ENCODE results near the gene PRDM5. TPM values are rescaled to one million over a fixed set of nuclear protein-coding genes. Genes with fewer than 3 reads are reported as not detected.

PRDM5 gene
- total and polyA plus RNA-seq, 9 of the 15 experiments (the other 6 are each of a cell fraction or from before 2014, with no cell fraction given), result not detected

- Histone ChIP-seq H3K4me1 (replicated peaks in 1 of 2; ENCODE audit: control insufficient read depth in 2 of 2, insufficient read depth in 2 of 2, low read length in 2 of 2) (no peaks in the 10 kb centered on the region), H4K20me1 (replicated peaks; ENCODE audit: control insufficient read depth, insufficient read depth, low read length) (no peaks in the 10 kb centered on the region), H3K9ac (ENCODE audit: insufficient read depth in 1 of 2, low read depth in 2 of 2, low read length in 2 of 2) (no peak overlapping the region), H3K4me3 (no peak overlapping the region), H3K36me3 (ENCODE audit: control insufficient read depth, insufficient read depth, low read length) (no peaks in the 10 kb centered on the region), H2AFZ (ENCODE audit: low read depth, low read length) (no peak overlapping the region), H3K27me3 (ENCODE audit: control insufficient read depth in 2 of 2, insufficient read depth in 2 of 2, low read length in 2 of 2) (no peaks in the 10 kb centered on the region), H3K9me3 (replicated peaks; ENCODE audit: control insufficient read depth, insufficient read depth, low read depth, low read length) (no peaks in the 10 kb centered on the region; the same call in 1 of the 2 replicates), H3K27ac (ENCODE audit: extremely low read depth, low read depth, low read length) (no peak overlapping the region), H3K9me1 (ENCODE audit: control insufficient read depth, insufficient read depth, low read length) (no peaks in the 10 kb centered on the region), H3K79me2 (ENCODE audit: control insufficient read depth, insufficient read depth, low read length) (no peaks in the 10 kb centered on the region), H3K4me2 (ENCODE audit: insufficient read depth, low read length) (no peak overlapping the region)
- ATAC-seq (no peak), DNase-seq (ENCODE audit: extremely low read depth in 1 of 4, low spot score in 3 of 4) (no peak), FAIRE-seq (no peak)
- POLR2A ChIA-PET, result no interaction called here
- BruUV-seq (replicated peaks), result no TSS peak
- intact Hi-C loops (cut with micrococcal nuclease) (loop anchor here (2.0 kb wide), 1 partner anchor 35 kb away; no protein-coding TSS in a partner anchor), in situ Hi-C loops (cut with MboI) (no loop called here)
- CTCF ChIA-PET (ENCODE audit: low intra/inter-chr PET ratio), result no interaction called here
- 0% methylated on average over 1 of the region's 1 CpG for WGBS (ENCODE audit: insufficient coverage, low coverage, missing lambda C conversion rate)
- no peak for TF ChIP-seq PHF21A (IDR thresholded peaks at IDR 0.05; ENCODE audit: borderline replicate concordance, low read depth)
- TF ChIP-seq HNRNPL (IDR thresholded peaks at IDR 0.05; ENCODE audit: low read depth, low read length), result no peak
- TF ChIP-seq SIX5 (IDR thresholded peaks at IDR 0.05; ENCODE audit: borderline replicate concordance in 1 of 2, insufficient read depth in 1 of 2, low read depth in 1 of 2, low read length in 2 of 2), result no peak
These were observed 250.4 kb downstream of the PRDM5 start for GRCh38 chr4:120672076-120672475.

DNA sequence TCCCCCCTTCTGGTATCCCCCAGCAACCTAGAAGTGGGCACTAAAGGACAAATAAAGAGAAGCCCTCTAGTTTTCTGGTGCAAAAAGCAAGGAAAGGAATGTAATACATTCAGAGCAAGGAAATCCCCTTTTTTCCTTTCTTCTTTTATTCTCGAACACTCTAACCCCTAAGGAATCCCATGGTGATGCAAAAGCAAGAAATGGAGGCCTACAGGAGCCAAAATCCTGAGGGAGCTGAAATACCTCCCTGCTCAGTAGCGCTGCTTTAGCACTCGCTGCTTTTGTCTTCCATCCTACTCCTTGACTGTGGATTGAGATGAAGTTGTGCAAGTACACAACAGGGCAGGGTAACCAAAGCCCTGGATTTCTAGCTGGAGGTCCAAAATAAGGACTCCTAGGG, 251.0 kb downstream of the PRDM5 start:
- Histone ChIP-seq H2AFZ (ENCODE audit: low read depth, low read length) (no peak overlapping the region), H3K9ac (ENCODE audit: insufficient read depth in 1 of 2, low read depth in 2 of 2, low read length in 2 of 2) (no peak overlapping the region), H3K27me3 (ENCODE audit: control insufficient read depth in 2 of 2, insufficient read depth in 2 of 2, low read length in 2 of 2) (no peaks in the 10 kb centered on the region), H3K79me2 (ENCODE audit: control insufficient read depth, insufficient read depth, low read length) (no peaks in the 10 kb centered on the region), H3K4me3 (no peak overlapping the region), H3K27ac (ENCODE audit: extremely low read depth, low read depth, low read length) (no peak overlapping the region), H3K9me1 (ENCODE audit: control insufficient read depth, insufficient read depth, low read length) (no peaks in the 10 kb centered on the region), H3K36me3 (ENCODE audit: control insufficient read depth, insufficient read depth, low read length) (no peaks in the 10 kb centered on the region), H4K20me1 (replicated peaks; ENCODE audit: control insufficient read depth, insufficient read depth, low read length) (no peaks in the 10 kb centered on the region), H3K4me2 (ENCODE audit: insufficient read depth, low read length) (no peak overlapping the region), H3K4me1 (replicated peaks in 1 of 2; ENCODE audit: control insufficient read depth in 2 of 2, insufficient read depth in 2 of 2, low read length in 2 of 2) (no peaks in the 10 kb centered on the region), H3K9me3 (replicated peaks; ENCODE audit: control insufficient read depth, insufficient read depth, low read depth, low read length) (no peaks in the 10 kb centered on the region; the same call in 1 of the 2 replicates)
- BruUV-seq (replicated peaks), result no TSS peak
- intact Hi-C loops (cut with micrococcal nuclease), result no loop called here
- DNase-seq (ENCODE audit: extremely low read depth in 1 of 4, low spot score in 3 of 4) (no peak), ATAC-seq (no peak), FAIRE-seq (no peak)
- POLR2A ChIA-PET, result no interaction called here
- 0% methylated on average over 2 of the region's 3 CpGs for WGBS (ENCODE audit: insufficient coverage, low coverage, missing lambda C conversion rate)
- CTCF ChIA-PET (ENCODE audit: low intra/inter-chr PET ratio), result no interaction called here
- in situ Hi-C loops (cut with MboI), result no loop called here
- no peak for TF ChIP-seq ZNF561 (CRISPR knock-in tag; conservative IDR thresholded peaks at IDR 0.05)
- TF ChIP-seq ETV6 (IDR thresholded peaks at IDR 0.05; ENCODE audit: borderline replicate concordance in 1 of 2, low read depth in 2 of 2, low read length in 1 of 2), result no peak
- no peak for TF ChIP-seq ETV6 (CRISPR knock-in tag; IDR thresholded peaks at IDR 0.05; ENCODE audit: borderline replicate concordance)
- no peak for TF ChIP-seq ZNF57 (CRISPR knock-in tag; IDR thresholded peaks at IDR 0.05)
- no peak for TF ChIP-seq HOXB6 (CRISPR knock-in tag; IDR thresholded peaks at IDR 0.05; ENCODE audit: borderline replicate concordance)
- no peak for TF ChIP-seq ZNF398 (CRISPR knock-in tag; IDR thresholded peaks at IDR 0.05)
- TF ChIP-seq ZNF695 (CRISPR knock-in tag; IDR thresholded peaks at IDR 0.05), result no peak
- TF ChIP-seq EZH2 (IDR thresholded peaks at IDR 0.05; ENCODE audit: borderline replicate concordance, low read depth, low read length), result no peak
- TF ChIP-seq EHMT2 (IDR thresholded peaks at IDR 0.05), result no peak
- no peak for TF ChIP-seq ZNF217 (CRISPR knock-in tag; IDR thresholded peaks at IDR 0.05)
- no peak for TF ChIP-seq MBD1 (CRISPR knock-in tag; IDR thresholded peaks at IDR 0.05)
